HG02852 (cell line): Measurements from ENCODE around the gene SORBS2.
A peak's percentile ranks its signal among the peaks of the same experiment; 100 is the strongest.

Experiments
- ATAC-seq: cut with Tn5 transposase; IDR thresholded peaks from one replicate; pipeline ENCODE4 v1.9.1; 2021; ENCODE audit warnings: mild to moderate bottlenecking, moderate library complexity; ENCODE audit not compliant: unreplicated experiment

SORBS2 gene

GRCh38 chr4:185742766-185743165 lies 69.2 kb downstream of the SORBS2 start:
- no peak for ATAC-seq

- no peak for ATAC-seq
Observed at GRCh38 chr4:185741795-185742194, 70.2 kb downstream of the SORBS2 start.

GRCh38 chr4:185740471-185740873 lies 71.5 kb downstream of the SORBS2 start:
- peak; percentile 46 for ATAC-seq

GRCh38 chr4:185738820-185739219 lies 73.2 kb downstream of the SORBS2 start:
- ATAC-seq: no peak

GRCh38 chr4:185738038-185738552 lies 73.9 kb downstream of the SORBS2 start:
- no peak for ATAC-seq

DNA sequence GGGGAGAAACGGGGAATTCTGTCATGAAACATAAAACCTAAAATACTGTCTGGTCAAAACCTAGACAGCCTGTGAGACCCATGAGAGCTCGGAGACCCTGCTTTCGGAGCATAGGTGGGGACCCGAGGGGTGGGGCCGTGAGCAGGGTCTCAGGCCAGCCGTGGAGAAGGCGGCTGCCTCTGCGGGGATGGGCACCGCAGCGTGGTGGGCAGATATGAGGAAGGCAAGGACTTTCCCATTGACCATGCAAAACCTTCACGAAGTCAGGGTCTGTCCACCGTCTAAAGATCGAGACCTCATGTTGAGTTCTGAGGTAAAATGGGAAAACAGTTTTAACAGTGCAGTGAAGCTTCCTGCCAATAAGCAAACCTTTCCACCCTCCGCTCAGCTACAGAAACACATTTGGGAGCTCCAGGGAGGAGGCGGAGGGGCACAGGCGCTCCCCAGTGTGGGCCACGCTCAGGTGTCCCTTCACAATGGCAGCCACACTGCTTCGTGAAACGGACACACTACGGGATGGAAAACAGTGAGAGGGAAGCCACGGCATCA lies 74.4 kb downstream of the SORBS2 start:
- ATAC-seq: no peak

DNA sequence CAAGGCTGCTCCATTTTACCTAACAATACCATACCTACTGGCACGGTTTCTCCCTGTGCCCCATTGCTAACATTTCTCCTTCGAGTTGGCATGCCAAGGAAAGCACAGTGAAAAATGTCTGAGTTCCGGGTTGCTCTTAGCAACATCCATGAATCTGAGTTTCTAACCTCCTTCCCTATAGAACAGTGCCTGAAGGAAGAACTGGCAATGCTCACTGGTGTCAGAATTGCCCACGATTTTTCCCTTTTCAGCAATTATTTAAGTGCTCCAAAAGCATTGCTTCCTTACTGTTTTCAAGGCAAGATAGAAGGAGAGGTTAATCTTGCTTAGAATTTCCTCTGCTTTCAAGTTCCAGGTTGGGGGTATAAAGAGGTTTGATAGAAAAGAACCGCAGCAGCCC lies 75.1 kb downstream of the SORBS2 start:
- no peak for ATAC-seq

GRCh38 chr4:185735866-185736400 lies 76.1 kb downstream of the SORBS2 start:
- ATAC-seq: no peak

DNA sequence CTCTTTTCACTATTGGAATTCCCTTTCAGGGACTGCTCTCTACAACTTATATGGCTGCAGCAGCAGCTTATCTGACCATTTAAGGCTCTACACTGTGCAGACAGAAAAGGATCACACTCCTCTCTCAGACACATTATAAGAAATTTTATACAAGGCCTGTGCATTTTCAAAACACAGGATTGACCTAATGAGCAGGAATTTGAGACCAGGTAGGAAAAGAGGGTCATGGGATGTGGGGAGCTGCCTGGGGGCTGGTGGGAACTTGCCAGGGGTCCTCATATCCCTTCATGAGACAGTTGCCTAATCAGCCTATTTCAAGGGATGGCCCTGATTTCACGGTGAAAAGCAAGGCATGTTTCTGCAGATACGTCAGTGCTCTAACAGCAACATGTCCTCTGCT lies 77.1 kb downstream of the SORBS2 start:
- no peak for ATAC-seq

DNA sequence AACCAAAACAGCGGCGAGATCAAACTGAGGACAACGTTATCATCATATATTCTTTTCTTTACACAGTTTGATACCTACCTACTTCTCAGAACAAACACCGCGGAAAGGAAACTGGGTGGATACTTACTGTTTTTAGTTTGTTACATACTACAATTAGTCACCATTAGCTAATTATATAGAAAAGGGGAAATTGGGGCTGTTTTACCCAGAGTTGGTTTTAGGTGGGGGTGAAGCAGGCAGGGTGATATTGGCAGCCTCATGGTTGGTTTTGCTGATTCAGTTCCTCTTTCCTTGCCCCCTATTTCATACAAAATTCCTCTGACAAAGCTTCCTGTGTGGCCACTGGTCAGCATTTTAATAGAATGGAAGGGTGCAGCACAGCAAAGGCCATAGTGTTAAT lies 77.8 kb downstream of the SORBS2 start:
- ATAC-seq: peak; percentile 51

DNA sequence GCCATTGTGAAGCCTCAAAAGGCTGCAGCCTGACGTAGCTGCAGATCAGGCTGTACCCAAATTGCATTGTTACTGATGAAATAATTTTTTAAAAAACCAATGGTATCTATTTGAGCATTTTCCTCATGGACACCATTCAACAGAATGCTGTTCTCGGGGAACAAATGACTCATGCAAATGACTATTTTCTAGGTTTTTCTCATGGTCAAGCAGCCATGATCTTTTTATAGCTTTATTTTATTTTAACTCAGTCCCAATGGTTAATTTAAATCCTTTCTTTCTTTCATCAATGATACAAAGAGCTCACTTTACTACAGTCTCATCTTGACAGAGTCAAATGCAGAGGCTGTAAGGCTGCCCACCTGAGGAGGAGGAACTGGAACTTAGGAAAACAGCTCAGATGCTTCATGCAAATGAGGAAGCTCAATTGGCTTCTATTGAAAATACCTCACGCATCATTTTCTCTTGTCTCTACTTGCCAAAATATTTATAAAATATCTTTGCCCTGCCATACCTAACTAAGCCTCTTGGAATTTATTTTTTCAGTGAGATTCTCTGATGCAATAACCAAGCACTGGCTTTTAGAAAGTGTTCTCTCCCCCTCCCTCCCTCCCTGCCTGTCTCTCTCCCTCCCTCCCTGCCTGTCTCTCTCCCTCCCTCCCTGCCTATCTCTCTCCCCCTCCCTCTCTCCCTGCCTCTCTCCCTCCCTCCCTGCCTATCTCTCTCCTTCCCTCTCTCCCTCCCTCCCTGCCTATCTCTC lies 81.0 kb downstream of the SORBS2 start:
- peak; percentile 62 for ATAC-seq

DNA sequence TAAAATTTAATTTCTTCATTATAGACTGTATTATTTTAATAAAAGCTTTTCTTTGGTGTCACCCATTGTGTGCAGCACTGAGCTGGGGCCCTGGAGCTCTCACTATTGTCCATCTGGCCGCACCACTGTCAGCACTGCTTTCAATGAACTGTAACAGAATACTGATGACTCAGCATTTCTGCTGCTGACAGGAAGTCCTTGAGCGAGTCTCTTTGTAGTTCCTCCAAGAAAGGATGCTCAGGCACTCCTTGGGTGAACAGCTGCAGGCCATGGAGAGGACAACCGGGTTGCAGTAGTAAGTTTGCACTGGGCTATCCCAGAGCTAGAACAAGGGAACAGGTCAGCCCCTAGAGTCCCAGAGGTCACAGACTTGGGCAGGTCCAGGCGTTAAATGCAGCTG lies 81.6 kb downstream of the SORBS2 start:
- ATAC-seq: peak; percentile 50

GRCh38 chr4:185729391-185729804 lies 82.6 kb downstream of the SORBS2 start:
- no peak for ATAC-seq

DNA sequence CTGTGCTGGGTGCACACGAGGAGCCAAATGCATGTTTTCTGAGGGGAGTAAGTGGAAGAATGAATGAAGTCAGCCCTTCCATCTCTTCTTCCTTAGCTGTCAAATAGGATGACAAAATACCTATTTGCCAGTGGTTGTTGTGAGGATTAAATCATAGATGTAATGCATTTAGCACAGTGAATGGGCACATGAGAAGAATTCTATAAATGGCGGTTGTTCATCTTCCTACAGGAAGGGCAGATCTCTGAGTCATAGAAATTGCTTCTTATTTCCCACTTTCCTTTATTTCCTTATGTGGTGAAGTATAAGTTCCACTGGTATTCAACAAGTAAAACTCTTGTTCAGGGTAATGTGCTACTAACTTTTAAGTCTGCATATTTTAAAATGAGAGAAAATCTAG lies 83.1 kb downstream of the SORBS2 start:
- no peak for ATAC-seq

DNA sequence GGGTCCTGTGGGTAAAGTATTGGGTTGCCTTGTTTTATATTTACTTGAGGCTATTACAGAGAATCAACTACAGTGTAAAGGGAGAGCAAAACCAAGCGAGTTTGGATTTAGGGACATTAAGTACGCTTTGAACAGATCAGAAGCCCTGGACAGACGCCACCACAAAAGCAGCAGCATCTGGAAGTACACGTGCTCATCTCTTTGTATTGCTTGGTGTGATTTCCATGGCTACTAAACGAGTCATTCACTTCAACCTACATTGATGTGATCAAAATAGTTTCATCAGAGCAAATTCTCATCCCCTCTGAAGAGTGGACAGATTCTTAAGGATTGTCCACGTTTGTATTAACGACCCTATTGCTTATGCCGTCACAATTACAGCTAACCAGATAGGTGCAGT lies 85.1 kb downstream of the SORBS2 start:
- no peak for ATAC-seq

GRCh38 chr4:185723631-185724260 lies 88.2 kb downstream of the SORBS2 start:
- no peak for ATAC-seq

- ATAC-seq: no peak
Observed at GRCh38 chr4:185722029-185722316, 90.0 kb downstream of the SORBS2 start.

GRCh38 chr4:185721190-185722028 lies 90.6 kb downstream of the SORBS2 start:
- ATAC-seq: no peak

GRCh38 chr4:185719500-185719858 lies 92.5 kb downstream of the SORBS2 start:
- ATAC-seq: no peak

- ATAC-seq: no peak
Observed at GRCh38 chr4:185718578-185719499, 93.2 kb downstream of the SORBS2 start.
